Muscle layer of colon (tissue), 2 donors: ENCODE measurements around the gene ASPA.
"Not testable (repeated sequence)": the region's sequence is repeated elsewhere in the genome, so short reads cannot be mapped to it uniquely, and the experiment has no call there.

Experiments
- H3K27ac ChIP-seq: one replicate; pipeline ENCODE4 v1.7.0; 2013; ENCODE audit warnings: low read depth, mild to moderate bottlenecking, low read length, moderate library complexity
- H3K27me3 ChIP-seq, 2 donors: one replicate each; pipeline ENCODE4 v1.7.0; 2013; ENCODE audit warnings: low read length in 2 of 2, mild to moderate bottlenecking in 2 of 2; ENCODE audit not compliant: insufficient read depth in 2 of 2, control insufficient read depth in 1 of 2
- H3K36me3 ChIP-seq: one replicate; pipeline ENCODE4 v1.7.0; 2013; ENCODE audit warnings: mild to moderate bottlenecking, low read length; ENCODE audit not compliant: insufficient read depth
- H3K4me1 ChIP-seq: one replicate; pipeline ENCODE4 v1.7.0; 2013; ENCODE audit warnings: mild to moderate bottlenecking, low read length; ENCODE audit not compliant: insufficient read depth
- H3K4me3 ChIP-seq, 2 donors: one replicate each; pipeline ENCODE4 v1.7.0; 2013; ENCODE audit warnings: low read length in 2 of 2, low read depth in 1 of 2, mild to moderate bottlenecking in 1 of 2, moderate library complexity in 1 of 2
- H3K9ac ChIP-seq: one replicate; pipeline ENCODE4 v1.7.0; 2013; ENCODE audit warnings: low read length
- H3K9me3 ChIP-seq: one replicate; pipeline ENCODE4 v1.7.0; 2013; ENCODE audit warnings: mild to moderate bottlenecking, low read length
- donor health status: abdominal sarcoma.
- donor health status: Adenocarcinoma of cecum.

ASPA gene

DNA sequence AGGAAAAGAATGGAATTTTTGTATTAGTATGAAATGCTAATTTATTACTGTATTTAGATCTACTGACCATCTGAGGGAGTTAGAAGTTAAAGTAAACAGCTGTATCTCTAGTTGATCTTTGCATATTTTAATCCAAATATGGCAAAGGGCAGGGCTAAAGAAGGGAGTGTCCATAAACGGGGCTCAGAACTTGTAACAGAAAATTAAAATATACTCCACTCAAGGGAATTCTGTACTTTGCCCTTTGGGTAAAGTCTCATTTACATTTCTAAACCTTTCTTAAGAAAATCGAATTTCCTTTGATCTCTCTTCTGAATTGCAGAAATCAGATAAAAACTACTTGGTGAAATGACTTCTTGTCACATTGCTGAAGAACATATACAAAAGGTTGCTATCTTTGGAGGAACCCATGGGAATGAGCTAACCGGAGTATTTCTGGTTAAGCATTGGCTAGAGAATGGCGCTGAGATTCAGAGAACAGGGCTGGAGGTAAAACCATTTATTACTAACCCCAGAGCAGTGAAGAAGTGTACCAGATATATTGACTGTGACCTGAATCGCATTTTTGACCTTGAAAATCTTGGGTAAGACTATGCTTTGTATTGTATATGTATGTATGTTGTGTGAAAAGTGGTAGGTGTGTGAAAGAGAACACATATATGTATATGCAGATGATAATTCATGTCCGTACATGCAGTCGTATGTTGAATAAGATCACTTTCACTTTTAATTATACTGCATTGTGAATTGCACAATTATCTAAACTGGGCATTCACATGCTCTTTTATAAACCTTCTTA is at the start of gene ASPA:
Gene ASPA (plus strand): TSS at position 186 of the 799 bp plus-strand sequence. CDS start 163 bp downstream, at position 349.
- Histone ChIP-seq H3K9me3 (no peaks in the 10 kb centered on the region), H3K4me1 (peaks cover 10% of the 10 kb centered on the region), H3K27me3 (no peaks in the 10 kb centered on the region), H3K4me3 (peak within 1 kb of the TSS; percentile 4 to 38), H3K27ac (no peak within 1 kb of the TSS), H3K36me3 (no peaks in the 10 kb centered on the region), H3K9ac (no peak within 1 kb of the TSS)

GRCh38 chr17:3433215-3433614 is 42.6 kb upstream of the ASPA start:
- not testable (repeated sequence) for H3K36me3 ChIP-seq, H3K27me3 ChIP-seq, H3K27ac ChIP-seq, H3K9me3 ChIP-seq, H3K4me3 ChIP-seq, H3K4me1 ChIP-seq, H3K9ac ChIP-seq

GRCh38 chr17:3433741-3434140 is 42.1 kb upstream of the ASPA start, which contains the start of gene OR1E2:
Gene OR1E2 (minus strand): TSS chr17:3433841. CDS start chr17:3433841, 0 bp downstream.
- Histone ChIP-seq H3K27me3 (no peaks in the 10 kb centered on the region), H3K4me1 (no peaks in the 10 kb centered on the region), H3K9me3 (no peaks in the 10 kb centered on the region), H3K4me3 (no peak within 1 kb of the TSS), H3K36me3 (no peaks in the 10 kb centered on the region), H3K27ac (no peak within 1 kb of the TSS), H3K9ac (no peak within 1 kb of the TSS)

DNA sequence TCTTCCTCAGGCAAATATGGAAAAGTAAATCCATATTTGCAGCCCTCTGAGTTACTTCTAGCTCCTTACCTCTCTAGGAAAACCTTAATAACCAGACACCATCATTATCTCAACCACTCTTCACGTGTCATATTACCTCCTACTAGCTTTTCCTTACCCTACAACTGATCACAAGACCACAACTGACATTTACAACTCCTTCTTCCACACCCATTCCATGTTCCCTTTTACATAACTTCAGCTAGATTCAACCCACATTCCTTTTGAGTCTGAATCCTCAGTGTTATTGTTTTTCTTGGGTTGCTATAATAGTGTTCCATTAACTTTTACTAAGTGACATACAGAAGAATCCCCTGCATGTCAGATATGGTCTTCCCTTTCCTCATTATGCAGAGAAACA is 37.4 kb upstream of the ASPA start:
- H3K27ac ChIP-seq, result no peak overlapping the region
- no peaks in the 10 kb centered on the region for H3K36me3 ChIP-seq
- no peak overlapping the region for H3K4me3 ChIP-seq
- H3K9me3 ChIP-seq, result no peaks in the 10 kb centered on the region
- H3K4me1 ChIP-seq, result no peaks in the 10 kb centered on the region
- H3K9ac ChIP-seq, result no peak overlapping the region
- no peaks in the 10 kb centered on the region for H3K27me3 ChIP-seq

GRCh38 chr17:3440451-3440850 is 35.3 kb upstream of the ASPA start:
- H3K27ac ChIP-seq, result no peak overlapping the region
- H3K4me3 ChIP-seq, result no peak overlapping the region
- H3K27me3 ChIP-seq, result no peaks in the 10 kb centered on the region
- no peak overlapping the region for H3K9ac ChIP-seq
- H3K9me3 ChIP-seq, result no peaks in the 10 kb centered on the region
- no peaks in the 10 kb centered on the region for H3K4me1 ChIP-seq
- H3K36me3 ChIP-seq, result no peaks in the 10 kb centered on the region

GRCh38 chr17:3447625-3448024 is 28.2 kb upstream of the ASPA start:
- Histone ChIP-seq H3K36me3 (no peaks in the 10 kb centered on the region), H3K4me1 (no peaks in the 10 kb centered on the region), H3K9me3 (no peaks in the 10 kb centered on the region), H3K9ac (no peak overlapping the region), H3K27me3 (no peaks in the 10 kb centered on the region), H3K4me3 (no peak overlapping the region), H3K27ac (no peak overlapping the region)

DNA sequence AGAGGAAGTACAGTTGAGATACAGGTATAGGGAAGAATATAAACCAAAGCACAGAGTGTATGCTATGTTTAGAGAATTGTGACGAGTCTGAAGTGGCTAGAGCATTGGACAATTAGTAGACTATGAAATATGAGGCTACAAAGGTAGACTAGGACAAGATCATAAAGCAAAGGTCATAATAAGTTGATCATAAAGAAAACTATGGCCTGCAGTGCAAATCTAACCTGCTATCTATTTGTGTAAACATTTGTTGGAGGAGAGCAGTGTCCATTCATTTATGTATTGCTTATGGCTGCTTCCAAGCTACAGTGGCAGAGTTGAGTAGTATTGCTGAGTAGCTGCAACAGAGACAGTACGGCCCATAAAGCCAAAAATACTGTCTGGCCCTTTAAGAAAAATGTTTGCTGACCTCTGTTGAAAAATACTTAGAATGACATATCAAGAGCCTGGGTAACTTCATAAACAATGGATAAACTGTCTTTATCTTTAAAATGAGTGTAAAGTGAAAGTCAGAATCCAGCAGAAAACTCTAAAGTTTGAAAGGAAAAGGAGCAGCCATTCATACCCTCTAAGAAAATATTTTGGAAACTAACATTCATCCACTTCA is 27.6 kb upstream of the ASPA start:
- Histone ChIP-seq H3K9ac (no peak overlapping the region), H3K36me3 (no peaks in the 10 kb centered on the region), H3K4me1 (no peaks in the 10 kb centered on the region), H3K27me3 (no peaks in the 10 kb centered on the region), H3K4me3 (no peak overlapping the region), H3K9me3 (no peaks in the 10 kb centered on the region), H3K27ac (no peak overlapping the region)

DNA sequence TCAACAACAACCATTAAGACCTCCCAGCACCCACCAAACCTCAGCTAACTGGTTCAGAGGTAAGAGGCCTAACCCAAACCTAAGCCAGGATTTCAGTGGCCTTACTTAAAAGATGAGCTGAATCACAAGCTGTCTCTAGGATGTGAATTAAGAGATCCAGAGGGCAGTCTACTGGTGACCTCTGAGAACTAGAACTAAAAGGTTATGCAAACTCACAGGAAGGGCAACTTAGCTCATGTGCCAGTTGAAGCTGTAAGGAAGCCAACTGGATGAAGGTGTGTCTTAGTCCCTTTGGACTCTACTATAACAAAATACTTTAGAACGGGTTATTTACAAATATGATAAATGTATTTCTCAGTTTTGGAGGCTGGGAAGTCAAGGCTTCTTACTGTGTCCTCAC is 9.4 kb upstream of the ASPA start:
- not testable (repeated sequence) for H3K4me1 ChIP-seq, H3K9me3 ChIP-seq, H3K4me3 ChIP-seq, H3K36me3 ChIP-seq, H3K27me3 ChIP-seq, H3K27ac ChIP-seq, H3K9ac ChIP-seq

DNA sequence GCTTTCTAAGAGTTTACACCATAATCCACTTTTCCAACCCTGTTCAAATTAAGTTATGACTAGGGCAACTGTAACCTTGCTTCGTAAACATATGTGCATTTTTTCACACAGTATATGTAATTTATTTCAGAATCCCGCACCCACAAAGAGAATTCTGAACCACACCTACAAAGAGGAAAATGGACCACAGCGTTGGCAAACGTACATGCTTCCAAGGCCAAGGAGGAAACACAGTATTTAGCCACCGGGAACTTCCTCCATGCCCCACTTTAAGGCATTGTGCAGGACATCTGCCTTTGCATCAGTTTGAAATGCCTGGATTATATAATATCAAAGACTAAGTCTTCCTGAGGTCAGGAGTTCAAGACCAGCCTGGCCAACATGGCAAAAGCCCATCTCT is 6.3 kb upstream of the ASPA start:
- Histone ChIP-seq H3K4me3 (no peak overlapping the region), H3K4me1 (peaks cover under 1% of the 10 kb centered on the region), H3K9ac (no peak overlapping the region), H3K36me3 (no peaks in the 10 kb centered on the region), H3K27ac (no peak overlapping the region), H3K27me3 (no peaks in the 10 kb centered on the region), H3K9me3 (no peaks in the 10 kb centered on the region)

DNA sequence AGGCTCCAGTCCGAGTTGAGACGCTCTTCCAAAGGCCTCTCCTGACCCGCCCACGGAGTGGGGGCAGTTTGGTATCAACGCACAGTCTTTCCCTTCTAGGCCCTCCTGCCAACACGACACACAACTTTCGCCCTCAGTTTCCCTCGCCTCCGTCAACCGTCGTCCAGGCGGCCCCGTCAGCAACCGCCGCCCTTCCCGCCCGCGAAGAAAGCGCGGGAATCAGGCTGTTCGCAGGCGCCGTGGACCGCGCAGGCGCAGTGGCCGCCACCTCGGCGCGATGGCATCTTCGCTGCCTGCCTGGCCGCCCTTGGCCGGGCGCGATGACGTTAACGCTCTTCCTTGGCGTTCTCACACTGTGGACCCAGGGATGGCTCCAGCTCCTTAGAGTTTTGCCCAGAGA is 4.2 kb upstream of the ASPA start, which contains the start of gene SPATA22:
Gene SPATA22 (minus strand): TSS at position 221 of the 400 bp plus-strand sequence. CDS start 2,494 bp downstream, outside the sequence.
- Histone ChIP-seq H3K4me3 (no peak within 1 kb of the TSS), H3K4me1 (peaks cover 10% of the 10 kb centered on the region), H3K9ac (no peak within 1 kb of the TSS), H3K27me3 (no peaks in the 10 kb centered on the region), H3K9me3 (no peaks in the 10 kb centered on the region), H3K27ac (no peak within 1 kb of the TSS), H3K36me3 (no peaks in the 10 kb centered on the region)

GRCh38 chr17:3472137-3472536 is 3.7 kb upstream of the ASPA start:
- H3K4me1 ChIP-seq, result peaks cover 10% of the 10 kb centered on the region
- H3K27me3 ChIP-seq, result no peaks in the 10 kb centered on the region
- no peak overlapping the region for H3K27ac ChIP-seq
- H3K9me3 ChIP-seq, result no peaks in the 10 kb centered on the region
- no peak overlapping the region for H3K9ac ChIP-seq
- H3K36me3 ChIP-seq, result no peaks in the 10 kb centered on the region
- H3K4me3 ChIP-seq, result no peak overlapping the region

GRCh38 chr17:3474212-3474611 is 1.6 kb upstream of the ASPA start:
- H3K36me3 ChIP-seq, result no peaks in the 10 kb centered on the region
- no peaks in the 10 kb centered on the region for H3K27me3 ChIP-seq
- H3K27ac ChIP-seq, result no peak overlapping the region
- H3K9me3 ChIP-seq, result no peaks in the 10 kb centered on the region
- H3K4me1 ChIP-seq, result peaks cover 10% of the 10 kb centered on the region
- H3K4me3 ChIP-seq, result no peak overlapping the region
- no peak overlapping the region for H3K9ac ChIP-seq
